HEK293T (cell line): ENCODE results near the gene ZNF468.
"Not testable (repeated sequence)": the region's sequence is repeated elsewhere in the genome, so short reads cannot be mapped to it uniquely, and the experiment has no call there.

Source experiments
- ARNT ChIP-seq: fragments of 450-650 bp; IDR thresholded peaks from 2 replicates; pipeline ENCODE4 v1.6.1; 2017; ENCODE audit warnings: mild to moderate bottlenecking
- CTBP1 ChIP-seq: fragments of 450-650 bp; IDR thresholded peaks from 2 replicates; pipeline ENCODE4 v1.6.1; 2016; ENCODE audit warnings: borderline replicate concordance
- ELF4 ChIP-seq: fragments of 450-650 bp; IDR thresholded peaks from 2 replicates; pipeline ENCODE4 v1.6.1; 2017; ENCODE audit warnings: antibody characterized with exemption
- FOXA1 ChIP-seq: fragments of 450-650 bp; IDR thresholded peaks from 2 replicates; pipeline ENCODE4 v1.6.1; 2016; ENCODE audit warnings: mild to moderate bottlenecking
- FOXK2 ChIP-seq: fragments of 450-650 bp; IDR thresholded peaks from 2 replicates; pipeline ENCODE4 v1.6.1; 2016; ENCODE audit warnings: mild to moderate bottlenecking
- FOXM1 ChIP-seq: fragments of 450-650 bp; IDR thresholded peaks from 2 replicates; pipeline ENCODE4 v1.6.1; 2017; ENCODE audit warnings: mild to moderate bottlenecking, borderline replicate concordance
- L3MBTL2 ChIP-seq: fragments of 450-650 bp; conservative IDR thresholded peaks from 2 replicates; pipeline ENCODE4 v1.6.1; 2016; ENCODE audit warnings: mild to moderate bottlenecking
- SP1 ChIP-seq: fragments of 450-650 bp; IDR thresholded peaks from 2 replicates; pipeline ENCODE4 v1.6.1; 2017
- SUZ12 ChIP-seq: fragments of 450-650 bp; IDR thresholded peaks from 2 replicates; pipeline ENCODE4 v1.6.1; 2016; ENCODE audit warnings: mild to moderate bottlenecking
- TARDBP ChIP-seq: fragments of 450-650 bp; IDR thresholded peaks from 2 replicates; pipeline ENCODE4 v1.6.1; 2016
- ZNF384 ChIP-seq: fragments of 450-650 bp; IDR thresholded peaks from 2 replicates; pipeline ENCODE4 v1.6.1; 2016

GRCh38 chr19:52847352-52847751 is 10.1 kb downstream of the ZNF468 start:
- not testable (repeated sequence) for TF ChIP-seq ELF4, FOXM1, FOXK2, SP1, CTBP1, ZNF384, L3MBTL2, FOXA1, SUZ12, ARNT, TARDBP
